Erythroblast (primary cell): ENCODE measurements around the gene CIB2.

Experiments
- GATA1 ChIP-seq: IDR thresholded peaks from 2 replicates; pipeline ENCODE4 v1.6.1; 2011; ENCODE audit warnings: low read depth, mild to moderate bottlenecking, control low read depth, low read length, moderate library complexity
- POLR2A ChIP-seq: IDR thresholded peaks from 2 replicates; pipeline ENCODE4 v1.6.1; 2011; ENCODE audit warnings: mild to moderate bottlenecking, low read length

DNA sequence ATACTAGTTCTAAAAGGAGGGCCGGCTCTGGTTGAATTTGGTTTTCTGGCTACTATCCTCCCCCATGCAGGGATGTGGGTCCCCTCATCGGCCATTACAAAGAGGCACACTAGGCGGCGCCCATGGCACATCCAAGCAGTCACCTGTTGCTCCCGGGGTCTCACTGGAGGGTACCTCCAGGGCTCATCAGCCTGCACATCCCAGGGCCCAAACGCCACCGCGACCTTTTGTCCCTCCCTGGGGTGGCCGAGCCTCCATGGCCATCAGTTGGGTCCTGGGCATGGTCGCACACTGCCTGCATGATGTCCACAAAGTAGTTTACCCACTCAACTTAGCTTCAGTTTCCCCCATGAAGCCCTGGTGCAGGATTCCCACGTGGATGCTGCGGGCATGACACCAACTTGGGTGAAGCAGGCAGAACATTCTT, 46.2 kb upstream of the CIB2 start:
- TF ChIP-seq POLR2A, result no peak
- no peak for TF ChIP-seq GATA1
